ENCODE measurements around the gene MSL1.
A peak's percentile ranks its signal among the peaks of the same experiment; 100 is the strongest.

Gene MSL1, protein sequence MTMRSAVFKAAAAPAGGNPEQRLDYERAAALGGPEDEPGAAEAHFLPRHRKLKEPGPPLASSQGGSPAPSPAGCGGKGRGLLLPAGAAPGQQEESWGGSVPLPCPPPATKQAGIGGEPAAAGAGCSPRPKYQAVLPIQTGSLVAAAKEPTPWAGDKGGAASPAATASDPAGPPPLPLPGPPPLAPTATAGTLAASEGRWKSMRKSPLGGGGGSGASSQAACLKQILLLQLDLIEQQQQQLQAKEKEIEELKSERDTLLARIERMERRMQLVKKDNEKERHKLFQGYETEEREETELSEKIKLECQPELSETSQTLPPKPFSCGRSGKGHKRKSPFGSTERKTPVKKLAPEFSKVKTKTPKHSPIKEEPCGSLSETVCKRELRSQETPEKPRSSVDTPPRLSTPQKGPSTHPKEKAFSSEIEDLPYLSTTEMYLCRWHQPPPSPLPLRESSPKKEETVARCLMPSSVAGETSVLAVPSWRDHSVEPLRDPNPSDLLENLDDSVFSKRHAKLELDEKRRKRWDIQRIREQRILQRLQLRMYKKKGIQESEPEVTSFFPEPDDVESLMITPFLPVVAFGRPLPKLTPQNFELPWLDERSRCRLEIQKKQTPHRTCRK

DNA sequence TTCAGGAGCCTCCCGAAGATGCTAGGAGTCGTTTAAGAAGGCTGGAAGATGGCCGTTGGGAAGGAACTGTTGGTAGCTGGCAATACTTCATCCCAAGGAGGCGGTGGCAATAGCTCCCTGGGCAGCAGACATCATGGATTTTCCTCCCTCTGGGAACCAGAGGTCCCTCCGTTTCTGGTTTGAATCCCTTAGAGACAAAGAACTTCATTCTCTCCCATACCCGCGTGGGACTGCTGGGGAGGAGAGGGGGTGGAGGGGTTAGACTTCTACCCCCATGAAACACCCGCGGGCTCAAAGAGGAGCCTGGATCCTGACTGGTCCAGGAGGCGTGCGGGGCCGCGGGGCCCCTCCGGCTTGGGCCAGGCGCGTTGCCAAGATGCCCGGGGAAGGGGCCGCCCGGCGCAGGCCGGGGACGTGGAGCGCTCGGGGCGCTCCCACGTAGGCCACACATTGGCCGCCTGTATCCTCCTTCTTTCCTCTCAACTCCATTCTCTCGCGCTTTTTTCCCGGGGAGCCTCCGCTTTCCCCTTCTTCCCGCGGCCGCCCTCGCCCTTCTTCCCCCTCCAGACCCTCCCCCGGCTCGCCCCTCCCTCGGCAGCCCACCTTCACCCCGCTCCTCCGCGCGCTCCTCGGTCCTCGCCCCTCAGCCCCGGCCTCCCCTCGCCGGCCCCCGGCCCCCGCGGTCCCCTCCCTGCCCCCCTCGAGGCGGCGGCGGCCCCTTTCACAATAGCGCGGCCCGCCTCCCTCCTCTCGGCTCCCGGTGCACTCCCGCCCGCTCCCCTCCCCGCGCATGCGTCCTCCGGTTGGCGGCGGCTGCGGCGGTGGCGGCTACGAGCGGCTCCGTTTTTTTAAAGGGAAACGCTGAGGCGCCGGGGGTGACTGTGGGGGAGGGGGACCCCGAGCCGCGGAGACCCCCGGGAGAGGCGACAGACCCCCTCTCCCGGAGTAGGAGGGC, at the start of gene MSL1:
Gene MSL1, plus strand, starts transcription at position 791 of the 955 bp plus-strand sequence. CDS start 642 bp downstream, outside the sequence.
- peaks cover 3% of the 10 kb centered on the region for H3K36me3 Mint-ChIP-seq
- peak within 1 kb of the TSS; percentile 87 for H3K4me3 Mint-ChIP-seq
- H3K9me3 Mint-ChIP-seq (ENCODE audit: low read depth) = no peaks in the 10 kb centered on the region
- peaks cover 35% of the 10 kb centered on the region for H3K4me1 Mint-ChIP-seq (ENCODE audit: low read depth)
- H3K27me3 Mint-ChIP-seq = no peaks in the 10 kb centered on the region
- H3K27ac Mint-ChIP-seq = peak within 1 kb of the TSS; percentile 80

DNA sequence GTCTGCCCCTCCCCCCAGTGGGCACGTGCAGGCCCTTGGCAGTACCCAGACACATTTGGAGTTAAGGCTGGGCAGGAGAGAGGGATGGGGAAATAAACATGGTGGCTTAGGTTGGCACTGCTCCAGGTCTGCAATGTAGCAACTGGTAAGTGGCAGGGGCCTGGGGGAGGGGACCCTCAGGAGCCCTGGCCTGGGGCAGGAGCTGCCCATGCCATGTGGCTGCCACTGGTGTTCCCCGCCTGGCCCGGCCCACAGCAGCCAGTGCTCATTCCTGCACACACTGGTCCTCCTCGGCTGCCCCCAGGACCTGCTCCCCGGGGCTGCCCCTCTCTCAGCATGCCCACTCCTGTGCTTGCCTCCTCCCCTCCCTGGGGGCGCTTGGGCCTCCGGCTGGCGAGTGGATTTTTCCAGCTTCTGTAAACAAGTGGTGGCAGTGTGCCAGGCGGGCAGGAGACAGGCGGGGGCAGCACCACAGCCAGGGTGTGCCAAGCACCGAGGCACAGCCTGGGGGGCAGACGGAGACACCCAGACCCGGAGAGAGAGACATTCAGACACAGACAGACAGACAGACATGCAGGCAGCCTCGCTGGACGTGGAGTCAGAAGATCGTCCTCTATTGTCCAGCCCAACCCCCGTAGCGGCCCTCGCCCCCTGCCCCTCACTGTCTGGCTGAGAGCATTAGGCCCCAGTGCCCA, 49.6 kb upstream of the MSL1 start:
- no peaks in the 10 kb centered on the region for H3K9me3 Mint-ChIP-seq (ENCODE audit: low read depth)
- peaks cover 70% of the 10 kb centered on the region for H3K4me1 Mint-ChIP-seq (ENCODE audit: low read depth)
- peak overlapping the region; percentile 77 for H3K27ac Mint-ChIP-seq
- H3K36me3 Mint-ChIP-seq = no peaks in the 10 kb centered on the region
- H3K4me3 Mint-ChIP-seq = no peak overlapping the region
- H3K27me3 Mint-ChIP-seq = no peaks in the 10 kb centered on the region

DNA sequence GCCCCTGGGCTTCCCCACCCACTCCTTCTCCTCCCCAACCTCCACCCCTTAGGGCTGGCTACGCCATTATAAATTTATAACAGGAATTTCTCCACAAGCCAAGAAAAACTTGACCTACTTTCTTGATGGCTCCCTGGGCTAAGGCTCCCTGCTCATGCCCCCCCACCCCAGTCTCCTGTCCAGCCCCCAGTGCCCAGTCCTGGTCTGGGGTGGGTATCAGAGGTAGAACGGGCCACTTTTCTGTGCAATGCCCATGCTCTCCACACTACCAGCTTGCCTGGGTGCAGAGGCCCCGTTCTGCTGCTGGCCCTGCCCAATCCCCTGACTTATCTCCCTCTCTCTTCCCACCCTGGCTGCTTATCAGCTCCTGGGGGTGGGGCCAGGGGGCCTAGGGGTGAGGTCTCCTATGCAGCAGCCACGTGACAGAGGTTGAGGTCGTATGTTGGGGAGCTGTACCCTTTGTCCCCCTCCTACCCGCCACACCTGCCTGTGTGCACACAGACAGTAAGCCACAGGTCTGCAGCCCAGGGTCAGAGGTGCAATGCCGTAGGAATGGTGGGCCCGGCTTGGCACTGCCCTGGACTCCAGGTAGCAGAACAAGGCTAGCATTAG, 48.9 kb upstream of the MSL1 start:
- H3K4me3 Mint-ChIP-seq = no peak overlapping the region
- H3K27ac Mint-ChIP-seq = peak overlapping the region; percentile 81
- no peaks in the 10 kb centered on the region for H3K36me3 Mint-ChIP-seq
- H3K4me1 Mint-ChIP-seq (ENCODE audit: low read depth) = peaks cover 64% of the 10 kb centered on the region
- H3K27me3 Mint-ChIP-seq = no peaks in the 10 kb centered on the region
- no peaks in the 10 kb centered on the region for H3K9me3 Mint-ChIP-seq (ENCODE audit: low read depth)

DNA sequence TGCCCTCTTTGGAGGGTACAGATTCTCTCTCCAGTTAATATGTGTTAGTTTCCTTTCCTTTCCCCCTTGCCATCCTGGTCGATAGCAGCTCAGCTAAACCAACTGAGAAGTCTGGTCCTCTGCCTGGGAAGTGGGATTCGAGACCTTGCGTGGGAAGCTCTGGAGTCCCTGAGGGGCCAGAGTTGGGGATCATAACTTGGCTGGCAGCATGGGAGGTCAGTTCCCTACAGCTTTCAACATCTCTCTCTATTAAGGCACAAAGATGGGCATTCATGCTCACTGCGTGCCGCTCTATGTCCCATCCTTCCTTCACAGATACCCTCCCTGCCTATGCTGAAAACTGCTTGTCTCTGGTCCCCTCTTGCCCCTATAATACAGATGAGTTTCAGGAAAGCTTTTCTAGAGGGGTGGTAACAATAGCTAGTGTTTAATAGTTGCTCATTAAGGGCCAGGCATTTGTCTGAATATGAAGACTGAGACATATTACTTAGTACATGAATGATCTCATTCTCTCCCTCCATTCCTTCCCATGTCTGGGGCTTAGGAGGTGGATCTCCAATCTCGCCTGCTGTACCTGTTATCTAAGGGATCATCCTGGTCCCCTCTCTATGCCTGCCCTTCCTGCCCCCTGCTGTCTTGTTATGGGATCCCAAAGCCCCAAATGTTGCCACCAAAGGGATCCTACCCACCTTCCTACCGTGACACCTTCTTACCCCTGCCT, 48.2 kb upstream of the MSL1 start:
- no peaks in the 10 kb centered on the region for H3K27me3 Mint-ChIP-seq
- no peak overlapping the region for H3K4me3 Mint-ChIP-seq
- H3K4me1 Mint-ChIP-seq (ENCODE audit: low read depth) = peaks cover 56% of the 10 kb centered on the region
- no peaks in the 10 kb centered on the region for H3K9me3 Mint-ChIP-seq (ENCODE audit: low read depth)
- peak overlapping the region; percentile 56 for H3K27ac Mint-ChIP-seq
- H3K36me3 Mint-ChIP-seq = no peaks in the 10 kb centered on the region

DNA sequence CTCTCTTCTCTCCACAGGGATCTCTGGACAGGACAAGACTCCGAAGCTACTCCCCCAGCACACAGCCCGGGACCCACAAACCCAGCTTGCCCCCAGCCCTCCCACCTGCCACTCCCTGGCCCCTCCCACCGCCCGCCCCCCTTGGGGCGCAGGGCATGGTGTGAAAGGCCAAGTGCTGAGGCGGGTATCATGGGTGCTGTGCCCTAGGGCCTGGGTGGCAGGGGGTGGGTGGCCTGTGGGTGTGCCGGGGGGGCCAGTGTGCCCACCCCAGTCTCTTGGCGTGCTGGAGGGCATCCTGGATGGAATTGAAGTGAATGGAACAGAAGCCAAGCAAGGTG, 47.6 kb upstream of the MSL1 start:
- no peaks in the 10 kb centered on the region for H3K36me3 Mint-ChIP-seq
- peaks cover 51% of the 10 kb centered on the region for H3K4me1 Mint-ChIP-seq (ENCODE audit: low read depth)
- no peak overlapping the region for H3K4me3 Mint-ChIP-seq
- no peaks in the 10 kb centered on the region for H3K27me3 Mint-ChIP-seq
- peak overlapping the region; percentile 56 for H3K27ac Mint-ChIP-seq
- H3K9me3 Mint-ChIP-seq (ENCODE audit: low read depth) = no peaks in the 10 kb centered on the region

DNA sequence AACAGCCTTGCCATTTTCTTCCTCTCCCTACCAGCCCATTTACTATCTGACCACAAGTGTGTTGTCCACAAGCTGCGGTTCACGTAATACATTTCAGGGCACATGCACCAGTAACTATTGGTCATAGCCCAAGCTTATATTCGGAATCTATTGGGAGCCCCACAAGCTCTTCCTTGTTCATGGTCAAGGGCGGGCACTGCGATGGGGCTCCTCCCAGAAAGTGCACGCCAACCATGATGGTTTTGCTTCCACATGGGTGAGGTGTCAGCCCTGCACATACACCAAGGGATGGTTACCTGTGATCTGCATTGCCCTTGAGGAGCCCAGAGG, 46.9 kb upstream of the MSL1 start:
- H3K4me1 Mint-ChIP-seq (ENCODE audit: low read depth) = peaks cover 44% of the 10 kb centered on the region
- no peak overlapping the region for H3K27ac Mint-ChIP-seq
- no peaks in the 10 kb centered on the region for H3K27me3 Mint-ChIP-seq
- no peaks in the 10 kb centered on the region for H3K36me3 Mint-ChIP-seq
- no peaks in the 10 kb centered on the region for H3K9me3 Mint-ChIP-seq (ENCODE audit: low read depth)
- H3K4me3 Mint-ChIP-seq = no peak overlapping the region

DNA sequence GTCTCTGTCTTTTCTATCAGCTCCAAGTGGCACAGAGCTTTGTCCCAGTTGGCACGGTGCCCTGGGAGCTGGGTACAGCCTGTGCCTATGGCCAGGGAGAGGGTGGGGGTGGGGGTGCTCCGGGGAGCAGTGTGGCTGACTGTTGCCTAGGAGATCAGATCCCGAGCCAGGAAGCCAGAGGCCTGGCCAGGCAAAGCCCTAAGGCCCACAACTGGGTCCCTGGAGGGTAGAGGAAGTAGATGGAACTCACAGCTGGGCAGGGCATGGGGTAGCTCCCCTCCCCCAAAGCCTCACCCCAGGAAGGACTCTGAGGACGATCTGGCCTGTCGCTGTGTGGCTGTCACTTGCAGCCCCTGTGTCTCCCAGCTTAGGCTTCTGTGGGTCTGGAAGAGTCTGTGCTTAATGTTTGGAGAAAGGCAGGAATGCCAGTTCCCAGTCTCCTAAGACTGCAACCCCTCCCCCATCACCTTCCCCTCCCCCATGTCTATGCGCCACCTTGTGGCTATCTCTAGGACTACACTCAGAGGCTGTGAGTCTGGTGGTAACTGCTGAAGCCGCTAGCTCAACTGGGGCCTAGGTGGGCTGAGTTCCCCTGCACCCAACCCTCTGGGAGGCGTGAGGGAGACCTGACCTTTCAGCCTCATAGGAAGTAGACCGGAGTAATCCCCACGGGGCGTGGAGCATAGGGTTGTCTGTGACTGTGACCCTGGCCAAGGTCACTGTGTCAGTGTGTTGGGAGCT, 46.4 kb upstream of the MSL1 start:
- Mint-ChIP-seq H3K4me1 (ENCODE audit: low read depth) (peaks cover 39% of the 10 kb centered on the region), H3K27ac (peak overlapping the region; percentile 50), H3K36me3 (no peaks in the 10 kb centered on the region), H3K27me3 (no peaks in the 10 kb centered on the region), H3K4me3 (no peak overlapping the region), H3K9me3 (ENCODE audit: low read depth) (no peaks in the 10 kb centered on the region)

DNA sequence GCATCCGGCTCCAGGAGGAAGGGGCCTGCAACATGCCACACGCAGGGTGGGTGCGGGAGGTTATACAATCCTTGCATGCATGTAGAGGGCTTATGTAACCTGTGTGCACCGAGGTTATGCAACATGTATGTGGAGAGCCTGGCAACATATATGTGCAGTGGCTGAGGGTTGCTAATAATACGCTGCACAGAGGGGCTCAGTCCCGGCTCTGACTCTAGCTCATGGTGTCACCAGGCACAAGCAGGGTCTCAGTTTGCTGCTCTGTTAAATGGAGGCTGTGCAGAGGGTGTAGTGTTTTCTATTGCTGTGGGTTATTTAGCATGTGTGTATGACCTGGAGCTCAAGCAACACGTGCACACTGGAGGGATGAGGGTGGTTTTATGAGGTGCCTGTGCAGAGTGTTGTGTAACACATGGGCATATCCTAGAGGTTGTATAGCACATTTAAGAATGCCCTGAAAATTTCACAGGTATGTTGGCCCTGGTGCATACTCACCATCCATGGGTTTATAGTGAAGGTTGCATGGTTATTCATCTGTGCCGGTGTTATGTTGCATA, 45.8 kb upstream of the MSL1 start:
- H3K36me3 Mint-ChIP-seq = no peaks in the 10 kb centered on the region
- H3K27ac Mint-ChIP-seq = peak overlapping the region; percentile 50
- no peak overlapping the region for H3K4me3 Mint-ChIP-seq

DNA sequence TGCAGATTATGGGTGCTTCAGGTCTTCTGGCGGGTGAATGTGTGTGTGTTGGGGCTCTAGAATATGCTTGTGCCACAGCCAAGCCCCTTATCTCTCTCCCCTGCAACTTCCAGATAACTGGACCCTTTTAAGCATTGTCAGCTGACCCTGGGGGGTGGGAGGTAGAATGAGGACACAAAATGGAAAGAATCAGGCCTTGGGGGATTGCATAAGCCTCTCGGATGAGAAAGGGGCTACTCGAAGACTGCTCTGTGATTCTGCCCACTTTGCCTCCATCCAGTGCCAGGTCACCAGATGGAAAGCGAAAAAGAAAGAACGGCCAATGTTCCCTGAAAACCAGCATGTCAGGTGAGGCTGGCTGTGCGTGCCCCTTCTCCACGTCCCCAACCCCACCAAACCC, 45.2 kb upstream of the MSL1 start:
- H3K27ac Mint-ChIP-seq = no peak overlapping the region
- no peaks in the 10 kb centered on the region for H3K9me3 Mint-ChIP-seq (ENCODE audit: low read depth)
- H3K4me1 Mint-ChIP-seq (ENCODE audit: low read depth) = peaks cover 31% of the 10 kb centered on the region
- no peaks in the 10 kb centered on the region for H3K27me3 Mint-ChIP-seq
- no peaks in the 10 kb centered on the region for H3K36me3 Mint-ChIP-seq
- no peak overlapping the region for H3K4me3 Mint-ChIP-seq

More for the DNA sequence above, 45.8 kb upstream of the MSL1 start:
- H3K9me3 Mint-ChIP-seq (ENCODE audit: low read depth) = no peaks in the 10 kb centered on the region
- peaks cover 34% of the 10 kb centered on the region for H3K4me1 Mint-ChIP-seq (ENCODE audit: low read depth)
- H3K27me3 Mint-ChIP-seq = no peaks in the 10 kb centered on the region

DNA sequence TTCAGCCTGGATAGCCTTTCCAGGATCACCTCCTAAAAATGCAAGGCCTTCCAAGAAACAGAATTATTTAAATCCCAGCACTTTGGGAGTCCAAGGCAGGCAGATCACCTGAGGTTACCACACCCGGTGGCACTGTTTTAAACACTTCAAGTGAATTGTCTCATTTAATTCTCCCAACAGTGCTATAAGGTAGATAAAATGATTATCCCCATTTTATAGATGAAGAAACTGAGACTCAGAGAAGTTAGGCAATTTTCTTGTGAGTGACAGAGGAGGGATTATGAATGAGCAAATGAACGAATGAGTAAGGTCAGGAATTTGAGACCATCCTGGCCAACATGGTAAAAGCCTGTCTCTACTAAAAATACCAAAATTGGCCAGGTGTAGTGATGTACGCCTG, 42.2 kb upstream of the MSL1 start:
- H3K27me3 Mint-ChIP-seq = no peaks in the 10 kb centered on the region

DNA sequence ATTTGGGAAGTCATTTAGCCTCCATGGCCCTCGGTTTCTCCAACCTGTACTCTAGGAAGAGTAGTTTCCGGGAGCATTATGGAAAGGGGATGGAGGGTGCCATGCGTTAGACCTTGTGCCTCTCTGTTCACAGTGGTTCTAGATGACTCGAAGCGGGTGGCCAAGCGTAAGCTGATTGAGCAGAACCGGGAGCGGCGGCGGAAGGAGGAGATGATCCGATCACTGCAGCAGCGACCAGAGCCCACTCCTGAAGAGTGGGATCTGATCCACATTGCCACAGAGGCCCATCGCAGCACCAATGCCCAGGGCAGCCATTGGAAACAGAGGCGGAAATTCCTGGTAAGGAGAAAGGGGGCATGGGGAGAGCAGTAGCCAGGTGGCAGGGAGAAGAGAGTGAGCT, 37.3 kb upstream of the MSL1 start:
- H3K36me3 Mint-ChIP-seq = peaks cover 5% of the 10 kb centered on the region
- H3K27ac Mint-ChIP-seq = no peak overlapping the region
- H3K9me3 Mint-ChIP-seq (ENCODE audit: low read depth) = no peaks in the 10 kb centered on the region
- H3K4me3 Mint-ChIP-seq = no peak overlapping the region
- H3K4me1 Mint-ChIP-seq (ENCODE audit: low read depth) = peaks cover 3% of the 10 kb centered on the region
- no peaks in the 10 kb centered on the region for H3K27me3 Mint-ChIP-seq

More for the DNA sequence above, 42.2 kb upstream of the MSL1 start:
- no peaks in the 10 kb centered on the region for H3K9me3 Mint-ChIP-seq (ENCODE audit: low read depth)
- no peaks in the 10 kb centered on the region for H3K36me3 Mint-ChIP-seq
- H3K27ac Mint-ChIP-seq = no peak overlapping the region
- no peak overlapping the region for H3K4me3 Mint-ChIP-seq
- H3K4me1 Mint-ChIP-seq (ENCODE audit: low read depth) = peaks cover 17% of the 10 kb centered on the region

DNA sequence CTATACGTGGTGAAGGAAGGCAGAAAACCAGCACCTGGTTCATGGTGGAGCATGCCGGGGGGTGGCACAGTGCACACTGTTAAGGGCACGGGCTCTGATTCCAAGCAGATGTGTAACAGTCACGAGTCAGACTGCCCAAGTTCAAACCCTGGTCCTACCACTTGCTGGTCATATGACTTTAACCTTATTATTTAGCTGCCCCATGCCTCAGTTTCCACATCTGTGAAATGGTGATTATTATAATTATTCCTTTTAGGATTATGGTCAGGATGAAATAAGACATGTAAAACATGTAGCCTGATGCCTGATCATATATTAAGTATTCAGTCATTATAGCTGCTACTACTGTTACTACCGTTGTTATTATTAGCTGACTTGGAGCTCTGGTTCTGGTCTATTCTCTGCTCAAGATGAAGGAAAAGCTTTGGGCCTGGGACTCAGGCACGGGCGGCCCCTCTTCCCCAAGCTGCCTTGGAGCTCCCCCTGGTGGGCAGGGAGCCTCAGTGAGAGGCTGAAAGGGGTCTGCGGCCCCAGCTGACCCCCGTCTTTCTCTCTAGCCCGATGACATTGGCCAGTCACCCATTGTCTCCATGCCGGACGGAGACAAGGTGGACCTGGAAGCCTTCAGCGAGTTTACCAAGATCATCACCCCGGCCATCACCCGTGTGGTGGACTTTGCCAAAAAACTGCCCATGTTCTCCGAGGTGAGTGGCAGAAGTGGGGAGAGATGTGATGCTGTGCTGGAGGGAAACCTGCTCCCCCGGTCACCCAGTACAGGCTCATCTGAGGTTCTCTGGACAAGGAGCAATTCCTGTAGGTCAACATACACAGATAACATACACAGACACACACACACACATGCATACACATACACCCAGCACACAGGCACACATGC, 35.4 kb upstream of the MSL1 start:
- Mint-ChIP-seq H3K27me3 (no peaks in the 10 kb centered on the region), H3K27ac (no peak overlapping the region), H3K9me3 (ENCODE audit: low read depth) (no peaks in the 10 kb centered on the region), H3K4me3 (no peak overlapping the region), H3K4me1 (ENCODE audit: low read depth) (peaks cover 3% of the 10 kb centered on the region), H3K36me3 (peaks cover 5% of the 10 kb centered on the region)

Data from activated naive CD8-positive, alpha-beta T cell (primary cell).